Left renal cortex interstitium (tissue), 4 donors: ENCODE data around the gene NAA25. TPM values are rescaled to one million over a fixed set of nuclear protein-coding genes. Genes with fewer than 3 reads are reported as not detected.
"Not testable (repeated sequence)": the region's sequence is repeated elsewhere in the genome, so short reads cannot be mapped to it uniquely, and the experiment has no call there.

Source experiments
- DNase-seq, 4 donors: peaks; one replicate each; pipeline ENCODE4 v3.0.0-alpha.2; 2013; ENCODE audit warnings: low read depth in 4 of 4, low spot score in 2 of 4, missing footprints in 1 of 4
- polyA plus RNA-seq, 4 donors: library from polyadenylated mRNA; unstranded; fragments of 120-200 nt; gene quantifications; one replicate each; pipeline ENCODE4 v1.2.1, GENCODE V29; 2013; ENCODE audit not compliant: insufficient read length in 4 of 4

NAA25 gene
- polyA plus RNA-seq, 4 donors, result 16.3 to 31.0 (median 21.9) TPM

DNA sequence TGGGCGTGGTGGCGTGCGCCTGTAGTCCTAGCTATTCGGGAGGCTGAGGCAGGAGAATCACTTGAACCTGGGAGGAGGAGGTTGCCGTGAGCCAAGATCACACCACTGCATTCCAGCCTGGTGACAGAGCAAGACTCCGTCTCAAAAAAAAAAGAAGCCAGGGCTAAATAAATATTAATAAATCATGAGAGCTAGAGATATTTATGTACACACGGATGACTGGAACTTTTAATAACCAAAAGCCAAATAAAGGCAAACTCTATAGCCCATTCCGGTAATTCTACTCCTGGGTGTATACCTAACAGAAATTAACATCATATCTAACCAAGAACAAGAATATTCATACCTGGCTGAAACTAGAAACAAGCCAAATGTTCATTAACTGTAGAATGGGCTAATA is 9.1 kb upstream of the NAA25 start:
- no peak for DNase-seq

DNA sequence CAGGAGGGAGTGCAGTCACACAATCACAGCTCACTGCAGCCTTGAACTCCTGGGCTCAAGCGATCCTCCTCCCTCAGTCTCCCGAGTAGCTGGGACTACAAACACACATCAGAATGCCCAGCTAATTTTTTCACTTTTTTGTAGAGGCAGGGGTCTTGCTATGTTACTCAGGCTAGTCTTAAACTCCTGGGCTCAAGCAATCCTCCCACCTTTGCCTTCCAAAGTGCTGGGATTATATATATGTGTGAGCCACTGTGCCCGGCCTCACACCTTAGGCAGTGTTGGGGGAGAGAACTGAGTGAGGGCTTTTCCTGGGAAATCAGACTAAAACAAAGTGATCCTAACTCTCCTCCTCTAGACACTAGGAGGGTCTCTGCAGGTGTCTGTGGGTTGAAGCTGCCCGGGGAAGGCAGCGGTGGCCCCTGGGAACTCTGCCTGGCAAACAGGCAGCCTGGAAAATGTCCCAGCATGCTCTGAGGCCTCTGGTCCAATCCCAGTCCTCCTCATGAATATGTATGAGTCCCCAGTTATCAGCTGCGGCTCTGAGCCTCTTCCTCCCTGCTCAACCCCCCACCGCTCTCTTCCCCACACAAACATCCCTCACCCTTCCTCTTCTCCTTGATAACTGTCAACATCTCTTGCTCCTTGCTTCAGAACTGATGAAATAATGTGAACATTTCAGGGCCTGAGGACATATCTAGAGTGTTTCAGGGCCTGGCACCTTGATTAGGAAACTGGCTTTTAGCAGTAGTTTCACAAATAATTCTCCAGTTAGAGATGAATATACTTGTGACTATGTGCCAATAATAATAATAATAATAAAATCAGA is 7.9 kb upstream of the NAA25 start:
- no peak for DNase-seq

DNA sequence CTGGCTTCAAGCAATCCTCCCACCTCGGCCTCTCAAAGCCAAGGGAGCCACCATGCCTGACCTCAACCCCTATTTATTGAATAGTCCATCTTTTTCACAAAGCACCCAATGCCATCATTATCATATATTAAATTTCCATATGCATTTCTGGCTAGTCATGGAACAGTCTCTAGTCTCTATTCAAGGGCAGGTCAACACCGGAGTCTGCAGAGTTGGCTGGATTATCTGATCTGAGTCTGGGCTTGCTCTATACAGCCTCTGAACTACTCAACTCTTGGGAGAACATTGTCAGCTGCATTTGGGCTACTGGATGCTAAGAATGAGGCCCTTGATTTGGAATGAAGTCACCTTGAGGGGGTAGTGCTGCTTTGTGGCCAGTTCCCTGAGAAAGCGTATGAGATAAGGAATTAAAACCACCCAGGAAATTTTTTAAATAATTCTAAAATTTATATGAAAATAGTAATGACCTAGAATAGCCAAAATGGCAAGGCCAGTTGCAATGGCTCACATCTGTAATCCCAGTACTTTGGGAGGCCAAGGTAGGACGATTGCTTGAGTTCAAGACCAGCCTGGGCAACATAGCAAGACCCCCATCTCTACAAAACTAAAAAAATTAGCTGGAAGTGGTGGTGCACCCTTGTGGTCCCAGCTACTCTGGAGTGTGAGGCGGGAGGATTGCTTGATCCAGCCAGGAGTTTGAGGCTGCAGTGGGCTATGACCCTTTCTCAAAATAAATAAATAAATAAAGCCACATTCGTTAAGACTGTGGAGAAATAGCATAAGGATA is 6.9 kb upstream of the NAA25 start:
- no peak for DNase-seq

DNA sequence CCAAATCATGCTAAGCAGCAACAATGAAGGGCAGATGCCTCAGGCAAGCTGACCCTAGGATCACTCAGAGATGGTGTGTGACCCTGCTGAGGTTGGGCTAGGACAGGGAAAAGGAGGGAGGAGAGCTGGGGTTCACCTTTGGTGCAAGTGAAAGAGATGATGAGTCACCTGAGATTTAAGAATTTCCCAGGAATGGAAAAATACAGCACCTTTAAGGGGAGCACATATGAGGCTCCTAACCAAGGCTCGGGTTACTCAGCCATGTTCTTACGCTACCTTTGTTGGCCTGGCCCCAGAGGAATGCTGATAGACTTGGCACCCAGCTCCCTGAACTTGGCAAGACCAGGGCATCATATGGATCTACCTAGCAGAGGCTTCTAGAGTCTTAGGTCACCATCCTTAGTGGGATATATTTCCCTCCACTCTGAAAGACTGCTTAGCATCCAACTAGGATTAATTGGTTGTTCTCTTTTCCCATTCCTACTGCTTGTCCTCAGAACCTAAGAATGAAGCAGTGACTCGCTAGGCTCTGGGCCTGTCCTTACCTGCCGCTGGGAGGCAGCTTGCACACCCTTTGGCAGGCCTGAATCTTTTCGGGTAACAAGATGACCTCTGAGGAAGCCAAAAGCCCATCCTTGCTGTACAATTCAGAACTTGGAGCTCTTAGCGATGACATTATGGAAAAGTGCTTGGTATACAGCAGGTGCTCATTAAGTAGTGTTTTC is 4.0 kb upstream of the NAA25 start:
- no peak for DNase-seq

DNA sequence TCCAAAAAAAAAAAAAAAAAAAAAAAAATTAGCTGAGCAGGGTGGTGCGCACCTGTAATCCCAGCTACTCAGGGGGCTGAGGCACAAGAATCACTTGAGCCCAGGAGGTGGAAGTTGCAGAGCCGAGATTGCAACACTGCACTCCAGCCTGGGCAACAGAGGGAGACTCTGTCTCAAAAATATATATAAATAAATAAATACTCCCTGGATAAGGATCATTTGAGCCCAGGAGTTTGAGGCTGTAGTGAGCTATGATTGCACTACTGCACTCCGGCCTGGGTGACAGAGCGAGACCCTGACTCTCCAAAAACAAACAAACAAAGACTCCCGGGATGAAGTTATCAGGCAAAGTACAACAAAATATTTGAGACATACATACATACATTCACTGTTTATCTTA is 3.3 kb upstream of the NAA25 start:
- no peak for DNase-seq

DNA sequence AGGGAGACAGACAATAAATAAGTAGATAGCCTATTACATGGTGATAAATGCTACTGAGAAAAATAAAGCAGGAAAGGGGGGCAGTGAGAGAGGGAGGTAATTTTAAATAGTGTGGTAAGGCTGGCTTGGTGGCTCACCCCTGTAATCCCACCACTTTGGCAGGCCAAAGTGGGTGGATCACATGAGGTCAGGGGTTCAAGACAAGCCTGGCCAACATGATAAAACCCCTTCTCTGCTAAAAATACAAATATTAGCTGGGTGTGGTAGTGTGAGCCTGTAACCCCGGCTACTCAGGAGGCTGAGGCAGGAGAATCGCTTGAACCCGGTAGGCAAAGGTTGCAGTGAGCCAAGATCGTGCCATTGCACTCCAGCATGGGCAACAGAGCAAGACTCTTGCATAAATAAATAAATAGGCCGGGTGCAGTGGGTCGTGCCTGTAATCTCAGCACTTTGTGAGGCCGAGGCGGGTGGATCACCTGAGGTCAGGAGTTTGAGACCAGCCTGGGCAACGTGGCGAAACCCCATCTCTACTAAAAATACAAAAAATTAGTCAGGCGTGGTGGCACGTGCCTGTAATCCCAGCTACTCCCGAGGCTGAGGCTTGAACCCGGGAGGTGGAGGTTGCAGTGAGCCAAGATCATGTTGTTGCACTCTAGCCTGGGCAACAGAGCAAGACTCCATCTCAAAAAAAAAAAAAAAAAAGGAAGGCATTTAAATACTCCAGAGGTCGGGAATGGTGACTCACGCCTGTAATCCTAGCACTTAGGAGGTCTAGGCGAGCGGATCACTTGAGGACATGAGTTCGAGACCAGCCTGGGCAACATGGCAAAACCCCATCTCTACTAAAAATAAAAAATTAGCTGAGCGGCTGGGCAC is 2.4 kb upstream of the NAA25 start:
- DNase-seq, result not testable (repeated sequence)

DNA sequence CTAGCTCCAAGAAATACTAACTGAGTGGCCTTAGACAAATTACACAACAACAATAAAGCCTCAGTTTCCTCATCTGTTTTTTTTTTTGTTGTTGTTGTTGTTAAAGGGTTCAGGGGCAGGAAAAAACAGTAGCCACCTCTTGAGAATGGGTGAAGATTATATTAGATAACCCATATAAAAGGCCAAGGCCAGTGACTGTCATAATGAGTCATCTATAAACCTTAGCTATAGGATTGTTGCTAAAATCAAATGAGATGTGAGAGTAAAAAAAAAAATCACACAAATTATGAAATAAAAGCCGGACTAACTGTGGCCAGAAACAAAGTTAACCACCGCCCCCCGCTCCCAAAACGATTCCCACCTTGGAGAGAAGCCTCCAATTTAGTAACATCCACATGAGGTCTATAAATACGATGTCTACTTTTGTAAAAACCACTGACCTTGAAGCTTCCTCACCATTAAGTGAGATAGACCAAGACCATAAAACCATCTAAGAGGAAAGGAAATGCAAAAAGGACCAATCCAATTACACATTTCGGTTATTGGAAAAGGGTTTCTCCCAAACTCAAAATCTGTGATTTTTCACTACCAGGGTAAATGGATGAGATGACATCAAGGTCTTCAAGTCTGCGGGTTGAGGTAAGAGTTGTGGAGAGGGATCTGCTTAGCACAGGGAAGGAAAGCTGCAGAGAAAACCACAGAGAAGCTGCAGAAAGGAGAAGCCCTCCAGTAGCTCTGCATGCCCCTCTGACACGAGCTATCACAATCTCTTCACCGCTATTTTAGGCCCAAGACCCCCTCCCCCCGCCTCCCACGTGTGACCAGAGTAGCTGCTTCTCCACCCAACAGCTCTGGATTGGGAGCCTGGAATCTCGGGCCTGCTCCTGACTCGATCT is 1.0 kb downstream of the NAA25 start:
- DNase-seq, result no peak

DNA sequence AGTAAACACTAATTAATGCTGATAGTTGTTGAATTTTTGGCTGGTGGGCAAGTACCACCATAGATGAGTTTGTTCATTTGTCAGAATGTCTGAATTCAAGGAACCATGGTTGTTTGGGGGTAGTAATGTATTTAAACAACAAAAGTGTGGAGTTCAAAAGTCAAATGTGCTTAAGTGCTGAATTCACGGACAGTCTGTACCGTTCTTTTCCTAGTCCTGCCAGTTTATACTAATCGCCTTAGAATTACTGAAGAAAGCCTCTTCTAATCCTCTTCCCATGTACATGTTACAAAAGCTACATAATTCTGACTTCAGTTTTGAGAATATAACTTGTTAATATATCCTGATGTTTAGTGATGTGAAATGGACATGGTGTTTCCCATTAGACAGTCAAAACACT is 2.7 kb downstream of the NAA25 start:
- DNase-seq, result no peak

DNA sequence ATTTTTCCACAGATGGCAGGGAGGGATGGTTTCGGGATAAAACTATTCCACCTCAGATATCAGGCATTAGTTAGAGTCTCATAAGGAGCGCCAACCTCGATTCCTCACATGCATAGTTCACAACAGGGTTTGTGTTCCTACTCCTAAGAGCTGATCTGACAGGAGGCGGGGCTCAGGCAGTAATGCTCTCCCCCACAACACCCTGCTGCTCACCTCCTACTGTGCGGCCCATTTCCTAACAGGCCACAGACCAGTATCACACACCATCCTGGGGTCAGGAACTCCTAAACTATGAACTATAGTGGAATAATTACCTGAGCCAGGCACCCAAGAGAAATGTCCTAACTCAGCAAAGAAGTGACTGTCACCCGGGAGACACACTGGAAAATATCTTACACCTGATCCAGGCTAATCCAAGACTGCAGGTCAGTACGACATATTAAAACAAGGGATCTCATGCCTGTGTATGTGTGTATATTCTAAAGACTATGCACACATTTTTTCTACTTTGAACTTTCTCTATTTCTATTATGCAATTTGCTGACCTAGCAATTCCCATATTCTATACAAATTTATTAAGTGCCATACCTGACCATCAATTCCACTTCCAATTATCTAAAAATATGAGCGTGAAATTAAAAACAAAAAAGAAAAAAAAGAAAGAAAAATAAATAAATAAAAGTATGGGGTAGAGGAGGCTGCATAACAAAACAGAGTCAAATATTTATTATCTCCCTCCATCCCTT is 4.7 kb downstream of the NAA25 start:
- DNase-seq, result no peak

DNA sequence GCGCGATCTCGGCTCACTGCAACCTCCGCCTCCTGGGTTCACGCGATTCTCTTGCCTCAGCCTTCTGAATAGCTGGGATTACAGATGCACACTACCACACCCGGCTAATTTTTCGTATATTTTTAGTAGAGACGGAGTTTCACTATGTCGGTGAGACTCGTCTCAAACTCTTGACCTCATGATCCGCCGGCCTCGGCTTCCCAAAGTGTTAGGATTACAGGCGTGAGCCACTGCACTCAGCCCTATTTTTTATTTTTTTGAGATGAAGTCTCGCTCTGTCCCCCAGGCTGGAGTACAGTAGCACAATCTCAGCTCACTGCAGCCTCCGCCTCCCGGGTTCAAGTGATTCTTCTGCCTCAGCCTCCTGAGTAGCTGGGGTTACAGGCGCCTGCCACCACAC is 5.8 kb downstream of the NAA25 start:
- DNase-seq, result not testable (repeated sequence)

DNA sequence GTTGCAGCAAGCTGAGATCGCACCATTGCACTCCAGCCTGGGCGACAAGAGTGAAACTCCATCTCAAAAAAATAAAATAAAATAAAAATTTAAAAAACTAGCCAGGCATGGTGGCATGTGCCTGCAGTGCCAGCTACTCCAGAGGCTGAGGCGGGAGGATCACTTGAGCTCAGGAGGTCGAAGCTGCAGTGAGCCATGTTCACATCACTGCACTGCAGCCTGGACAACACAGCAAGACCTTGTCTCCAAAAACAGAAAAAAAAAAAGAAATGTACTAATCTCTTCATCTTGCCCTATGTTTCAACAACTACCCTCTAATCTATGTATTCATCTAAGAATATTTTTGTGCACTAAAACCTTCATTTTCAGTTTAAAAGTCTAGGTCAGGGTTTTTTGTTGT is 6.5 kb downstream of the NAA25 start:
- no peak for DNase-seq

DNA sequence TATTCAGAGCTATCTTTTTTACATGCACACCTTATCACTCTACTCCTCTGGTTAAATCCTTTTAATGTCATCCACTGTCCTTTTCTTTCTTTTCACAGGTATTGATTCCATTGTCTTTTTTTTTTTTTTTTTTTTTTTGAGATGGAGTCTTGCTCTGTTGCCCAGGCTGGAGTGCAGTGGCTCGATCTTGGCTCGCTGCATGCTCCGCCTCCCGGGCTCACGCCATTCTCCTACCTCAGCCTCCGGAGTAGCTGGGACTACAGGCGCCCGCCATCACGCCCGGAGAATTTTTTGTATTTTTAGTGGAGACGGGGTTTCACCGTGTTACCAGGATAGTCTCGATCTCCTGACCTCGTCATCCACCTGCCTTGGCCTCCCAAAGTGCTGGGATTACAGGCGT is 8.1 kb downstream of the NAA25 start:
- not testable (repeated sequence) for DNase-seq

DNA sequence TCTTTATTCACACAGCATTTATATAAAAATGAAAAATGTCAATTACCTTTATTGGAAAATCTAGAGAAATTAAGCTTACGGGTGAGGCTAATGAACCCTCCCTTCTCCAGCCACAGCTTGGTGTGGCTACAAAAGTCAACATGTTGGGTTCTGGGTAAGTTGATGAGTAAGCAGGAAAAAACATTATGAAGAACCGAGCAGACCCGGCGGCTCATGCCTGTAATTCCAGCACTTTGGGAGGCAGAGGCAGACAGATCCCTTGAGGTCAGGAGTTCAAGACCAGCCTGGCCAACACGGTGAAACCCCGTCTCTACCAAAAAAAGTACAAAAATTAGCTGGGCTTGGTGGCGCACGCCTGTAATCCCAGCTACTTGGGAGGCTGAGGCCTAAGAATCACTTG is 10.9 kb downstream of the NAA25 start:
- no peak for DNase-seq

DNA sequence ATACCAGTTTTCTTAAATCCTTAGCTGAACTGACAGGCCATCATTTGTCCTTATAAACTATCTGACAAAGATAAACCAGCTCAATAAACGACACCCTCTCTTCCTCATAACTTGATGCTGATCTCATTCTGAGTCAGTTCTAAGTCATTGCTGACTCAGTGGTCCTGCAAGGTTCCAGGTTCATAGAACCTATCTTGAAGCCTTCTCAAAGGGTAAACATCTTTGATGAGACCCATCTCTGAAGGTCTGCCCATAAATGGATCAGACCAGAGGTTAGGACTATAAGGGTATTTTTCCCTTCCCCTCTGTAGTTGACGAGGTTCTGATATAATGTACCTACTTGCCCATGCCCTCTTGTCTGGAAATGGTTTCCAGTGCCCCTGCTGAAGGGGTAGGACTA is 11.9 kb downstream of the NAA25 start:
- no peak for DNase-seq

DNA sequence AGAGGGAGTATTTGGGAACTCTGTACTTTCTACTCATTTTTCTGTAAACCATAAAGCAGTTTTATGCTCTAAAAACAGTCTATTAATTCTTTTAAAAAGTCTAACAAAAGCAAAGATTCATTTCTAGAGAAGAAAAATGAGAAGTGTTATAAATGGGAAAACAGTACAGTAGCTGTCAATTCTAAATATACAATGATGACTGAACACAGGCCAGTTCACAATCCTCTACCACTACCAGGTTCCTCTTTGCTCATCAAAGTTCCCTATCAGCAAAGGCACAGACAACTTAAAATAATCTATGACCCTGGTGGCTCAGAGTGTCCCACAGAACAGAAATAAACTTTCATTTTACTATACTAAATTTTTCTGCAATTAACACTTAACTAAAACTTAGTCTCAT is 12.5 kb downstream of the NAA25 start:
- no peak for DNase-seq

DNA sequence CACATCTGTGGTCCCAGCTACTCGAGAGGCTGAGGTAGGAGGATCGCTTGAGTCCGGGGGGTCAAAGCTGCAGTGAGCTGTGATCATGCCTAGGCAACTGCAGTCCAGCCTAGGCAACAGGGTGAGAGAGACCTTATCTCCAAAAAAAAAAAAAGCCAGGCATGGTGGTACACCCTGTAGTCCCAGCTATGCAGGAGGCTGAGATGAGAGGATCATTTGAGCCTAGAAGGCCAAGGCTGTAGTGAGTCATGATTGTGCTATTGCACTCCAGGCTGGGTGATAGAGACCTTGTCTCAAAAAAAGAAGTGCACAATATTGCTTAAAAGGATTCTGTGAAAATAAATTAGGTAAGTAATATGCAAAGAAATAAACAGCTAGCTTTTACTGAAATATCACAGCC is 17.0 kb downstream of the NAA25 start:
- DNase-seq, result no peak

DNA sequence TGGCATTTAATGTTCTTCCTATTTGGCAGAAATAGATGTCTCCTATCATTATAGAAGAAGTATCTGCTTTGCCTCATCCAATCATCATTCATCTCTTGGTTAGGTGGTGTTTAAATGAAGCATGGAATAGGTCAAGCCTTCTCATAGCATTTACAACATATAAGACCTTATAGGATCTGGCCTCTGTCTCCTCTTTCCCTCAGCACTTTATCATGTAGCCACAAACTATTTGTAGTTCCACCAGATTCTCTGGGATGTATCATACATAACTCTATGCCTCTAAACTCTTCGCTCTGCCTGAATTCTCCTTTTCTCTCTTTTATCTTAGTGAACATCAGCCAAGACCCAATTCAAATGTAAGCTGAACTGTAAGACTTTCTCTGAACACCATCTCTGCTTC is 20.7 kb downstream of the NAA25 start:
- no peak for DNase-seq

DNA sequence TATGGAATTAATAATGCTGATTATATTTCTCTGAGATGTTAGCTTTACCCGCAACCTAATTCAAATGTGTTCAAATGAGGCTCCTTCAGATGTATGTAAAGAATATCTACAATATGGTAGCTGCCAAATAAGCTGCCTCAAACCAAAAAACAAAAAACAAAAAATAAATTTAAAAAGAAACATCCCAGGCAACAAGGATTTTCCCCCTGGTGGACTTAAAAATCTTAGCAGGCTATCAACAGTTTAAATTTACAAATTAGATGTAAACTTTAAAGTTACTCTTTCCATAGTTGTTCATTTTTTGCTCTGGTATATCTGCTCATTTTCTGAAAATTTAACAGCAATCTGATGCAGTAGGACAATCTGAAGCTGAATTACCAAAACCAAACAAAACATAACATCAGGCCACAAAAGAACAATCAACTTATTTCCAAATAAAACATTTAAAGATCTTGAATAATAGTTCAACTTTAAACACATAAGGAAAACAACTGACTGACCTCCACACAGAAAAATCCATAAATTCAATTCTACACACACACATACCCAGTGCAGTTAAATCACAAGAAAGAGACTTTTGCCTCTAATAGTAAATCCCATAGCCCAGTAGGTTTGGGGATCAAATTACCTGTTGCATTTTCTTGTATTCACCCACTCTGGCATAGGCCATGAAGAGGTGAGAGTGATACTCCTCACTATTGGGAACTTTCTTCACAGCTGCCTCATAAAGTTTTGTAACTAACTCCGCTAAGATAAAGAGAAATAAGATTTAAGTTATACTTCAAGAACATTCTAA is 21.3 kb downstream of the NAA25 start:
- no peak for DNase-seq
